HG02623 (cell line): ENCODE results near the gene MAL.
"Not testable (repeated sequence)": the region's sequence is repeated elsewhere in the genome, so short reads cannot be mapped to it uniquely, and the experiment has no call there.

ENCODE experiments used
- ATAC-seq: cut with Tn5 transposase; IDR thresholded peaks from one replicate; pipeline ENCODE4 v1.9.1; 2021; ENCODE audit warnings: moderate library complexity; ENCODE audit not compliant: unreplicated experiment

Gene MAL

GRCh38 chr2:95086017-95086416, 60.5 kb downstream of the MAL start:
- ATAC-seq, result no peak

GRCh38 chr2:95087379-95087778, 61.9 kb downstream of the MAL start:
- ATAC-seq, result no peak

GRCh38 chr2:95091885-95092555, 66.5 kb downstream of the MAL start:
- ATAC-seq, result no peak

GRCh38 chr2:95098273-95098672, 72.8 kb downstream of the MAL start:
- ATAC-seq, result not testable (repeated sequence)

GRCh38 chr2:95099910-95100309, 74.4 kb downstream of the MAL start:
- no peak for ATAC-seq
